Measurements from ENCODE around the gene DEFB132. TPM values are rescaled to one million over a fixed set of nuclear protein-coding genes. Genes with fewer than 3 reads are reported as not detected.

Gene DEFB132
- total and polyA plus RNA-seq, 4 donors: 0.08 TPM; not detected in 2

DNA sequence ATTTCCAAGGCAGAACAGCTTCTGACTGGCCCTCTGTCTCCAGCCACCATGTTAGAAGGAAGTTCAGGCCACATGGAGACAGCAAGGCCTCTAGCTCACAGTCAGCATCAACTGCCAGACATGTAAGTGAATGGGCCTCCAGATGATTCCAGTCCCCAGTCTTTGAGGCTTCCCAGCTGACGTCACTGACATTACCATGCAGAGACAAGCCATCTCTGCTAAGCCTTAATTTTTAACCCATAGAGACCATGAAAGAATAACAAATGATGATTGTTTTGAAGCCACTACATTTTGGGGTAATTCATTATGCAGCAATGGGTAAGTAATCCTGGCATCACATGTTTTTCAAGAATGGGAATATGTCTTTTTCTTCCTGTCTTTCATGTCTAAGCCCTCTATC, 41.7 kb upstream of the DEFB132 start:
- Histone ChIP-seq H3K4me3 (ENCODE audit: low read depth in 1 of 3, low read length in 3 of 3) (no peak overlapping the region), H3K9ac (ENCODE audit: low read depth in 1 of 2, low read length in 2 of 2) (no peak overlapping the region), H3K27ac (ENCODE audit: low read depth in 1 of 2, low read length in 2 of 2) (no peak overlapping the region), H3K4me1 (ENCODE audit: control insufficient read depth in 4 of 4, insufficient read depth in 4 of 4, low read length in 3 of 4) (no peaks in the 10 kb centered on the region), H3K27me3 (ENCODE audit: control insufficient read depth in 4 of 4, insufficient read depth in 4 of 4, low read length in 3 of 4) (peaks cover 0 to 2% (median 0%) of the 10 kb centered on the region in 4 donors), H3K9me3 (ENCODE audit: control insufficient read depth in 4 of 4, low read length in 3 of 4) (no peaks in the 10 kb centered on the region), H3K36me3 (ENCODE audit: control insufficient read depth in 4 of 4, insufficient read depth in 3 of 4, low read depth in 1 of 4, low read length in 3 of 4) (no peaks in the 10 kb centered on the region)
- TF ChIP-seq HNF4A (conservative IDR thresholded peaks at IDR 0.05): no peak
- no peak for TF ChIP-seq GABPA (IDR thresholded peaks at IDR 0.05 in 1 of 2, conservative IDR thresholded peaks at IDR 0.05 in 1 of 2)
- TF ChIP-seq, protein P1, sequence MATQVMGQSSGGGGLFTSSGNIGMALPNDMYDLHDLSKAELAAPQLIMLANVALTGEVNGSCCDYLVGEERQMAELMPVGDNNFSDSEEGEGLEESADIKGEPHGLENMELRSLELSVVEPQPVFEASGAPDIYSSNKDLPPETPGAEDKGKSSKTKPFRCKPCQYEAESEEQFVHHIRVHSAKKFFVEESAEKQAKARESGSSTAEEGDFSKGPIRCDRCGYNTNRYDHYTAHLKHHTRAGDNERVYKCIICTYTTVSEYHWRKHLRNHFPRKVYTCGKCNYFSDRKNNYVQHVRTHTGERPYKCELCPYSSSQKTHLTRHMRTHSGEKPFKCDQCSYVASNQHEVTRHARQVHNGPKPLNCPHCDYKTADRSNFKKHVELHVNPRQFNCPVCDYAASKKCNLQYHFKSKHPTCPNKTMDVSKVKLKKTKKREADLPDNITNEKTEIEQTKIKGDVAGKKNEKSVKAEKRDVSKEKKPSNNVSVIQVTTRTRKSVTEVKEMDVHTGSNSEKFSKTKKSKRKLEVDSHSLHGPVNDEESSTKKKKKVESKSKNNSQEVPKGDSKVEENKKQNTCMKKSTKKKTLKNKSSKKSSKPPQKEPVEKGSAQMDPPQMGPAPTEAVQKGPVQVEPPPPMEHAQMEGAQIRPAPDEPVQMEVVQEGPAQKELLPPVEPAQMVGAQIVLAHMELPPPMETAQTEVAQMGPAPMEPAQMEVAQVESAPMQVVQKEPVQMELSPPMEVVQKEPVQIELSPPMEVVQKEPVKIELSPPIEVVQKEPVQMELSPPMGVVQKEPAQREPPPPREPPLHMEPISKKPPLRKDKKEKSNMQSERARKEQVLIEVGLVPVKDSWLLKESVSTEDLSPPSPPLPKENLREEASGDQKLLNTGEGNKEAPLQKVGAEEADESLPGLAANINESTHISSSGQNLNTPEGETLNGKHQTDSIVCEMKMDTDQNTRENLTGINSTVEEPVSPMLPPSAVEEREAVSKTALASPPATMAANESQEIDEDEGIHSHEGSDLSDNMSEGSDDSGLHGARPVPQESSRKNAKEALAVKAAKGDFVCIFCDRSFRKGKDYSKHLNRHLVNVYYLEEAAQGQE (IDR thresholded peaks at IDR 0.05): no peak
- no peak for TF ChIP-seq HNF4G (IDR thresholded peaks at IDR 0.05)
- TF ChIP-seq, protein P2, sequence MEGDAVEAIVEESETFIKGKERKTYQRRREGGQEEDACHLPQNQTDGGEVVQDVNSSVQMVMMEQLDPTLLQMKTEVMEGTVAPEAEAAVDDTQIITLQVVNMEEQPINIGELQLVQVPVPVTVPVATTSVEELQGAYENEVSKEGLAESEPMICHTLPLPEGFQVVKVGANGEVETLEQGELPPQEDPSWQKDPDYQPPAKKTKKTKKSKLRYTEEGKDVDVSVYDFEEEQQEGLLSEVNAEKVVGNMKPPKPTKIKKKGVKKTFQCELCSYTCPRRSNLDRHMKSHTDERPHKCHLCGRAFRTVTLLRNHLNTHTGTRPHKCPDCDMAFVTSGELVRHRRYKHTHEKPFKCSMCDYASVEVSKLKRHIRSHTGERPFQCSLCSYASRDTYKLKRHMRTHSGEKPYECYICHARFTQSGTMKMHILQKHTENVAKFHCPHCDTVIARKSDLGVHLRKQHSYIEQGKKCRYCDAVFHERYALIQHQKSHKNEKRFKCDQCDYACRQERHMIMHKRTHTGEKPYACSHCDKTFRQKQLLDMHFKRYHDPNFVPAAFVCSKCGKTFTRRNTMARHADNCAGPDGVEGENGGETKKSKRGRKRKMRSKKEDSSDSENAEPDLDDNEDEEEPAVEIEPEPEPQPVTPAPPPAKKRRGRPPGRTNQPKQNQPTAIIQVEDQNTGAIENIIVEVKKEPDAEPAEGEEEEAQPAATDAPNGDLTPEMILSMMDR (IDR thresholded peaks at IDR 0.05; ENCODE audit: low read depth, low read length, missing input control): no peak
- TF ChIP-seq, protein P3, sequence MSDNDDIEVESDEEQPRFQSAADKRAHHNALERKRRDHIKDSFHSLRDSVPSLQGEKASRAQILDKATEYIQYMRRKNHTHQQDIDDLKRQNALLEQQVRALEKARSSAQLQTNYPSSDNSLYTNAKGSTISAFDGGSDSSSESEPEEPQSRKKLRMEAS (IDR thresholded peaks at IDR 0.05): no peak
- TF ChIP-seq RAD21 (IDR thresholded peaks at IDR 0.05): no peak
- TF ChIP-seq RXRA (IDR thresholded peaks at IDR 0.05): no peak
- no peak for TF ChIP-seq FOXA1 (IDR thresholded peaks at IDR 0.05)
- WGBS: 82% methylated on average over 1 of the region's 1 CpG
- no peak for DNase-seq (ENCODE audit: low spot score)

DNA sequence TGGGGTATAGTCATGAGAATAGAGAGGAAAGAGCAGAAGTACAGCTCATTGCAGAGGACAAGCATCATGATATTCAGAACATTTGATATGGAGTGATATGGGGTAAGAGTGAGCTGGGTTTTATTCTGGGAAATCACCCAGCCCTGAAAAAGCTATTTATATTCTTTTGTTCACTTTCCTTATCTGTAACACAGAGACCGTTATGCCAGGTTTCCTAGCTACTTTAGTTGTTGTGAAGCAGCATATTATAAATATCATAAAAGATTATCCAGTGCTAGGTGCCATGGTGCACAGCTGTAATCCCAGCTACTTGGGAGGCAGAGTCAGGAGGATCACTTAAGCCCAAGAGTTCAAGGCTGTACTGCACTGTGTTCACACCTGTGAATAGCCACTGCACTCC, 40.3 kb upstream of the DEFB132 start:
- H3K27ac ChIP-seq (ENCODE audit: low read depth in 1 of 2, low read length in 2 of 2): no peak overlapping the region
- no peaks in the 10 kb centered on the region for H3K4me1 ChIP-seq (ENCODE audit: control insufficient read depth in 4 of 4, insufficient read depth in 4 of 4, low read length in 3 of 4)
- no peak for DNase-seq (ENCODE audit: low spot score)
- peaks cover 0 to 2% (median 0%) of the 10 kb centered on the region in 4 donors for H3K27me3 ChIP-seq (ENCODE audit: control insufficient read depth in 4 of 4, insufficient read depth in 4 of 4, low read length in 3 of 4)
- no peaks in the 10 kb centered on the region for H3K36me3 ChIP-seq (ENCODE audit: control insufficient read depth in 4 of 4, insufficient read depth in 3 of 4, low read depth in 1 of 4, low read length in 3 of 4)
- WGBS: 77% methylated on average over 1 of the region's 1 CpG
- H3K9me3 ChIP-seq (ENCODE audit: control insufficient read depth in 4 of 4, low read length in 3 of 4): no peaks in the 10 kb centered on the region
- no peak overlapping the region for H3K9ac ChIP-seq (ENCODE audit: low read depth in 1 of 2, low read length in 2 of 2)
- no peak overlapping the region for H3K4me3 ChIP-seq (ENCODE audit: low read depth in 1 of 3, low read length in 3 of 3)
- no peak for TF ChIP-seq RXRA (IDR thresholded peaks at IDR 0.05)
- no peak for TF ChIP-seq FOXA2 (IDR thresholded peaks at IDR 0.05)
- TF ChIP-seq, protein P2 (IDR thresholded peaks at IDR 0.05; ENCODE audit: low read depth, low read length, missing input control): no peak
- no peak for TF ChIP-seq HNF4A (conservative IDR thresholded peaks at IDR 0.05)
- TF ChIP-seq, protein P1 (IDR thresholded peaks at IDR 0.05): no peak
- TF ChIP-seq JUND (IDR thresholded peaks at IDR 0.05): no peak
- no peak for TF ChIP-seq TAF1 (conservative IDR thresholded peaks at IDR 0.05)
- TF ChIP-seq, protein P4, sequence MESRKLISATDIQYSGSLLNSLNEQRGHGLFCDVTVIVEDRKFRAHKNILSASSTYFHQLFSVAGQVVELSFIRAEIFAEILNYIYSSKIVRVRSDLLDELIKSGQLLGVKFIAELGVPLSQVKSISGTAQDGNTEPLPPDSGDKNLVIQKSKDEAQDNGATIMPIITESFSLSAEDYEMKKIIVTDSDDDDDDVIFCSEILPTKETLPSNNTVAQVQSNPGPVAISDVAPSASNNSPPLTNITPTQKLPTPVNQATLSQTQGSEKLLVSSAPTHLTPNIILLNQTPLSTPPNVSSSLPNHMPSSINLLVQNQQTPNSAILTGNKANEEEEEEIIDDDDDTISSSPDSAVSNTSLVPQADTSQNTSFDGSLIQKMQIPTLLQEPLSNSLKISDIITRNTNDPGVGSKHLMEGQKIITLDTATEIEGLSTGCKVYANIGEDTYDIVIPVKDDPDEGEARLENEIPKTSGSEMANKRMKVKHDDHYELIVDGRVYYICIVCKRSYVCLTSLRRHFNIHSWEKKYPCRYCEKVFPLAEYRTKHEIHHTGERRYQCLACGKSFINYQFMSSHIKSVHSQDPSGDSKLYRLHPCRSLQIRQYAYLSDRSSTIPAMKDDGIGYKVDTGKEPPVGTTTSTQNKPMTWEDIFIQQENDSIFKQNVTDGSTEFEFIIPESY (IDR thresholded peaks at IDR 0.05): no peak
- TF ChIP-seq YY1 (IDR thresholded peaks at IDR 0.05): no peak
- TF ChIP-seq SP1 (IDR thresholded peaks at IDR 0.05): no peak
- TF ChIP-seq FOXA1 (IDR thresholded peaks at IDR 0.05): no peak
- TF ChIP-seq HNF4G (IDR thresholded peaks at IDR 0.05): no peak
- TF ChIP-seq EGR1 (IDR thresholded peaks at IDR 0.05; ENCODE audit: low read depth in 2 of 2): no peak
- TF ChIP-seq RAD21 (IDR thresholded peaks at IDR 0.05): no peak
- TF ChIP-seq GABPA (IDR thresholded peaks at IDR 0.05 in 1 of 2, conservative IDR thresholded peaks at IDR 0.05 in 1 of 2): no peak
- TF ChIP-seq NR2F2 (IDR thresholded peaks at IDR 0.05): no peak
- TF ChIP-seq, protein P5, sequence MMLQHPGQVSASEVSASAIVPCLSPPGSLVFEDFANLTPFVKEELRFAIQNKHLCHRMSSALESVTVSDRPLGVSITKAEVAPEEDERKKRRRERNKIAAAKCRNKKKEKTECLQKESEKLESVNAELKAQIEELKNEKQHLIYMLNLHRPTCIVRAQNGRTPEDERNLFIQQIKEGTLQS (IDR thresholded peaks at IDR 0.05): no peak
